ENCODE data around the gene ABR.
"Not testable (repeated sequence)": the region's sequence is repeated elsewhere in the genome, so short reads cannot be mapped to it uniquely, and the experiment has no call there.

Gene ABR

DNA sequence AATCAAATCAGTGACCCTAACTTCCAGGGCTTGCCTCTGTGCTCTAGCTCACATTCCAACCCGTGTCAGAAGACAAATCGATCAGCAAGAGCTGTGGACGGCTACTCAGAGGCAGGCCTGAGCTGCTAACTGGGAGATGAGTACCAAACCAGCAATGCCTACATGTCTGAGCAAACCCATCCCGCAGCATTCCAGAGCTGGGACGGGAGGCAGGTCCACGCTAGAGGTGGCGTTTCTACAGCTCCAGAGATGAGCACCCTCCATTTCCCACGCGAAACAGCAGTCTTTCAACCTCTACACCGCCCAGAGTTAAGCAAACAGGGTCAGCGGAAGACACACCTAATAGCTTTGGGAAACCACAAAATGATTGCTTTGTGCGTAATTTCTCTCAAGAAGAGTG, 206.7 kb downstream of the ABR start:
- TF ChIP-seq ZFX (IDR thresholded peaks at IDR 0.05; ENCODE audit: borderline replicate concordance): no peak
- TF ChIP-seq CTCF (IDR thresholded peaks at IDR 0.05): no peak
- no peak overlapping the region for H3K27ac ChIP-seq

DNA sequence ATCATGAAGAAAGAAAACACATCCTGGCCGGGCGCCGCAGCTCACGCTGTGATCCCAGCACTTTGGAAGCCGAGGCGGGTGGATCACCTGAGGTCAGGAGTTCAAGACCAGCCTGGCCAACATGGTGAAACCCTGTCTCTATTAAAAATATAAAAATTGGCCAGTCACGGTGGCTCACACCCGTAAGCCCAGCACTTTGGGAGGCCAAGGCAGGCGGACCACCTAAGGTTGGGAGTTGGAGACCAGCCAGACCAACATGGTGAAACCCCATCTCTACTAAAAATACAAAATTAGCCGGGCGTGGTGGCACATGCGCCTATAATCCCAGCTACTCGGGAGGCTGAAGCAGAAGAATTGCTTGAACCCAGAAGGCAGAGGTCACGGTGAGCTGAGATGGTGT, 207.9 kb downstream of the ABR start:
- H3K27ac ChIP-seq: not testable (repeated sequence)

GRCh38 chr17:970364-970763, 209.4 kb downstream of the ABR start:
- no peak overlapping the region for H3K27ac ChIP-seq
- TF ChIP-seq CTCF (IDR thresholded peaks at IDR 0.05) (no peak), ZFX (IDR thresholded peaks at IDR 0.05; ENCODE audit: borderline replicate concordance) (no peak)

DNA sequence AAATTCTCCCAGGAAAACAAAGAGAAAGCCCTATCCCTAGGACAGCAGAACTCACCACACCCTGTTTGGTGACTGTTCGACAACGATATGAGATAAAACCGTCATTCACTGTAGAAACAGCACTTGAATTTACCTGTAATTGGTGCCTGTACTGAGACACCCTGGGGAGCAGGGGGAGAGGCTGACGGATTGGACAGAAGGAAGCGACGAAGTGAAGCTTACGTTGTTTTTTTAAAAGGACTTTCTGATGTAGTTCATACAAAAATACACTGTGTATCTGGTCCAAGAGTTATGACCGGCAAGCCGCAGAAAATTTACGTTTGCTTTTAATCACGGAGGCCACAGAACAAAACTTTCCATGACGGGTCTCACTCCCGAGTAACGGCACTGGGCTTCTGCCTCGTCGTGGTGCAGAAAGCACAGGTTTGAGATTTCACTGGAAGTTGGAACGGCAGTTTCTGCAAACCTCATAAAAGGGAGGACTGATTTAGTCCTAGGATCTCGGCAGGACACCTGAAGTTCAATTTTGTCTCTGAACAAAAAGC, 209.9 kb downstream of the ABR start:
- H3K27ac ChIP-seq: no peak overlapping the region
- TF ChIP-seq CTCF (IDR thresholded peaks at IDR 0.05) (no peak), ZFX (IDR thresholded peaks at IDR 0.05; ENCODE audit: borderline replicate concordance) (no peak)

DNA sequence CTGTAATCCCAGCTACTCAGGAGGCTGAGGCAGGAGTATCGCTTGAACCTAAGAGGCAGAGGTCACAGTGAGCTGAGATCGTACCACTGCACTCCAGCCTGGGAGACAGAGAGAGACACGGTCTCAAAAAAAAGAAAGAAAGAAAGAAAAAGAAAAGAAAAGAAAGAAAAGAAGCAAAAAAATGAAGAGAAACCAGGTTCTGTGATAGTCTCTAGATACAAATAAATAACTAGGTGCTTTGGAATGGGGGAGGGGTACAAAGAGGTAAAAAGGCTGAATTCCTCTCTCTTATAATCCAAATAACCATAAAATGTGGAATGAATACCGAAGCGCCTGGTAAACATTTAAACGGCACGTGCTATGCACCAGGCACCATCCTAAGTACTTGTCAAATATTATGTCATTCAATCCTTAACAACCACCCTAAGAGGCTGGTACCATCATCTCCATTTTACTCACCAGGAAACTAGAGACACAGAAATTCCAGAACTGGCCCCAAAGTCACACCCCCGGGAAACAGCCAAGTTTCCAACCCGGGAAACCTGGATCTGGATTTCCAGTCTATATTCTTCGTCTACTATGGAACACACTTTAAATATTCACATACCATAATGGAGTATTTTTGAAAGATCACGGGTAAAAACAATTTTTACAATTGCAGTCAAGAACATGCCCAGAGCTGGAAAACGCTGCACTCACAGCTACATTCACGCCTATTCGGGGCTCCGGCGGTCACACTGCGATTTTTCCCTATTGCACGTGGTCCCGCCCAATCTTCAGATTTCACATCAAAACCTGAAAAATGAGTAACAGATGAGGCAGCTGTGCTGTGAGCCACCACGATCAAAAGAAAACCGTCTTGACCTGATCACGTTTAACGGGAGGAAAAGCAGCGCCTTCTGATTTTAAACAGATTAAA, 210.7 kb downstream of the ABR start:
- TF ChIP-seq ZFX (IDR thresholded peaks at IDR 0.05; ENCODE audit: borderline replicate concordance) (no peak), CTCF (IDR thresholded peaks at IDR 0.05) (no peak)
- no peak overlapping the region for H3K27ac ChIP-seq

- no peak overlapping the region for H3K27ac ChIP-seq
- TF ChIP-seq CTCF (IDR thresholded peaks at IDR 0.05): no peak
- TF ChIP-seq ZFX (IDR thresholded peaks at IDR 0.05; ENCODE audit: borderline replicate concordance): no peak
Observed at GRCh38 chr17:967122-967521, 212.7 kb downstream of the ABR start.

DNA sequence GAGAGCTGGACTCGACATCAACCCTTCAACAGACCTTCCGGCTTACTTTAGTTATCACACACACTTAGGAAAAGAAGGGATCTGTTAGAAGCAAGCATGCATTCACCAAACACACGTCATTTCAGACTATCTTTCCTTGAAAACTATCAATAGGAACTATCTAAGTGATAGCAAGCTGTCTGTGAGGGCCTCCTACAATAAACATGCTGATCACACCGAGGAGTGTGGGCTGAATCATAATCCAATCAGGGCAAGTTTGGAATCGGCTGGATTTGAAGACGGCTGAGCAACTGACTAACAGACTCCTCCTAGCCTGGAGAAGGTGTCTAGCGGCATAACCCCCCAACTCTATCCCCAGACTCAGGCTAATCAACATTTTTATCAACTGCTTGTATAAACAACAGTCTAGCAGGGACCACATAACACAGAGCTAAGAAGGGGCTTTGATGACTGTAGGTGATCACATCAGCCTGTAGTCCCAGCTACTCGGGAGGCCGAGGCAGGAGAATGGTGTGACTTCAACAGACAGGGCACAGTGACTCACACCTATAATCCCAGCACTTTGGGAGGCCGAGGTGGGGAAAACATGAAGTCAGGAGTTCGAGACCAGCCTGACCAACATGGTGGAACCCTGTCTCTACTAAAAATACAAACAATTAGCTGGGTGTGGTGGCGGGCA, 214.3 kb downstream of the ABR start:
- TF ChIP-seq ZFX (IDR thresholded peaks at IDR 0.05; ENCODE audit: borderline replicate concordance): no peak
- TF ChIP-seq CTCF (IDR thresholded peaks at IDR 0.05): no peak
- H3K27ac ChIP-seq: no peak overlapping the region

All from 22Rv1 (cell line).